ENCODE measurements around the gene ZNF536. TPM values are rescaled to one million over a fixed set of nuclear protein-coding genes. Genes with fewer than 3 reads are reported as not detected.

Gene ZNF536
- polyA plus RNA-seq, 1 donor (not counting 4 experiments of a cell fraction or from before 2014, with no cell fraction given) = not detected

- TF ChIP-seq CTCF (optimal IDR thresholded peaks at IDR 0.05 in 1 of 3, IDR thresholded peaks at IDR 0.05 in 1 of 3, conservative IDR thresholded peaks at IDR 0.05 in 1 of 3; ENCODE audit: extremely low read depth in 1 of 3, insufficient read depth in 2 of 3, low read length in 3 of 3) = no peak
- TF ChIP-seq EZH2 (IDR thresholded peaks at IDR 0.05; ENCODE audit: low read length) = no peak
- no peak for FAIRE-seq
- H3K27me3 ChIP-seq (ENCODE audit: control insufficient read depth, extremely low read depth, insufficient read depth, low read length) = peaks cover 23% of the 10 kb centered on the region
- H4K20me1 ChIP-seq (ENCODE audit: control insufficient read depth, extremely low read depth, insufficient read depth, low read length) = no peaks in the 10 kb centered on the region
- no peak overlapping the region for H3K27ac ChIP-seq (ENCODE audit: control insufficient read depth, insufficient read depth, low read length)
- no peaks in the 10 kb centered on the region for H3K9me1 ChIP-seq (ENCODE audit: control insufficient read depth, extremely low read depth, insufficient read depth, low read length)
- H2AFZ ChIP-seq (ENCODE audit: control insufficient read depth, low read length) = no peak overlapping the region
- no peaks in the 10 kb centered on the region for H3K4me1 ChIP-seq (ENCODE audit: control insufficient read depth, extremely low read depth, insufficient read depth, low read length)
- peaks cover 7% of the 10 kb centered on the region for H3K9me3 ChIP-seq (ENCODE audit: control insufficient read depth, low read depth, low read length)
- no peaks in the 10 kb centered on the region for H3K36me3 ChIP-seq (ENCODE audit: control insufficient read depth in 2 of 2, extremely low read depth in 1 of 2, insufficient read depth in 2 of 2, low read length in 2 of 2)
- no peak overlapping the region for H3K9ac ChIP-seq (ENCODE audit: control insufficient read depth, extremely low read depth, insufficient read depth, low read length)
- no peak overlapping the region for H3K4me2 ChIP-seq (ENCODE audit: control insufficient read depth, extremely low read depth, insufficient read depth, low read depth, low read length)
- H3K79me2 ChIP-seq (ENCODE audit: control insufficient read depth, insufficient read depth, low read length) = no peaks in the 10 kb centered on the region
- H3K4me3 ChIP-seq (ENCODE audit: control insufficient read depth in 2 of 3, extremely low read depth in 1 of 3, insufficient read depth in 2 of 3, low read depth in 1 of 3, low read length in 3 of 3) = no peak overlapping the region
- dilution Hi-C loops (cut with MboI; ENCODE audit: extremely low pct_ligation_motif_present, low sequenced_read_pairs) = no loop called here
- no peak for DNase-seq (ENCODE audit: low read depth, low spot score)
These were observed 885 bp upstream of the ZNF536 start for GRCh38 chr19:30371161-30371836.

GRCh38 chr19:30373593-30373992 lies 1.4 kb downstream of the ZNF536 start:
- dilution Hi-C loops (cut with MboI; ENCODE audit: extremely low pct_ligation_motif_present, low sequenced_read_pairs) = no loop called here
- Histone ChIP-seq H4K20me1 (ENCODE audit: control insufficient read depth, extremely low read depth, insufficient read depth, low read length) (no peaks in the 10 kb centered on the region), H3K9me1 (ENCODE audit: control insufficient read depth, extremely low read depth, insufficient read depth, low read length) (no peaks in the 10 kb centered on the region), H3K9ac (ENCODE audit: control insufficient read depth, extremely low read depth, insufficient read depth, low read length) (no peak overlapping the region), H3K27me3 (ENCODE audit: control insufficient read depth, extremely low read depth, insufficient read depth, low read length) (peaks cover 23% of the 10 kb centered on the region), H3K36me3 (ENCODE audit: control insufficient read depth in 2 of 2, extremely low read depth in 1 of 2, insufficient read depth in 2 of 2, low read length in 2 of 2) (no peaks in the 10 kb centered on the region), H3K4me1 (ENCODE audit: control insufficient read depth, extremely low read depth, insufficient read depth, low read length) (no peaks in the 10 kb centered on the region), H3K4me3 (ENCODE audit: control insufficient read depth in 2 of 3, extremely low read depth in 1 of 3, insufficient read depth in 2 of 3, low read depth in 1 of 3, low read length in 3 of 3) (no peak overlapping the region), H3K9me3 (ENCODE audit: control insufficient read depth, low read depth, low read length) (peaks cover 7% of the 10 kb centered on the region), H2AFZ (ENCODE audit: control insufficient read depth, low read length) (no peak overlapping the region), H3K27ac (ENCODE audit: control insufficient read depth, insufficient read depth, low read length) (no peak overlapping the region), H3K4me2 (ENCODE audit: control insufficient read depth, extremely low read depth, insufficient read depth, low read depth, low read length) (no peak overlapping the region), H3K79me2 (ENCODE audit: control insufficient read depth, insufficient read depth, low read length) (no peaks in the 10 kb centered on the region)
- TF ChIP-seq EZH2 (IDR thresholded peaks at IDR 0.05; ENCODE audit: low read length) = no peak
- TF ChIP-seq CTCF (optimal IDR thresholded peaks at IDR 0.05 in 1 of 3, IDR thresholded peaks at IDR 0.05 in 1 of 3, conservative IDR thresholded peaks at IDR 0.05 in 1 of 3; ENCODE audit: extremely low read depth in 1 of 3, insufficient read depth in 2 of 3, low read length in 3 of 3) = no peak
- FAIRE-seq = no peak
- no peak for DNase-seq (ENCODE audit: low read depth, low spot score)

All from keratinocyte (primary cell).